NCI-H2227 (cell line): ENCODE measurements around the gene RAB44.
A peak's percentile ranks its signal among the peaks of the same experiment; 100 is the strongest.

ENCODE experiments used
- DNase-seq: peaks from one replicate; lab custom pipeline; 2025; ENCODE audit not compliant: unreplicated experiment; lab: John Stamatoyannopoulos, UW

RAB44 gene

GRCh38 chr6:36769183-36769675 lies 71.6 kb downstream of the RAB44 start:
- no peak for DNase-seq

GRCh38 chr6:36769676-36770499 lies 72.3 kb downstream of the RAB44 start:
- DNase-seq, result no peak

- DNase-seq, result no peak
Measured at GRCh38 chr6:36771145-36771544, 73.5 kb downstream of the RAB44 start.

- DNase-seq, result no peak
Measured at GRCh38 chr6:36772397-36772796, 74.8 kb downstream of the RAB44 start.

GRCh38 chr6:36774331-36774730 lies 76.7 kb downstream of the RAB44 start:
- no peak for DNase-seq

- DNase-seq, result no peak
Measured at GRCh38 chr6:36776167-36776566, 78.5 kb downstream of the RAB44 start.

- peak; percentile 81 for DNase-seq
Measured at GRCh38 chr6:36777801-36778200, 80.2 kb downstream of the RAB44 start.

- DNase-seq, result no peak
Measured at GRCh38 chr6:36779227-36779626, 81.6 kb downstream of the RAB44 start.

- no peak for DNase-seq
Measured at GRCh38 chr6:36780442-36781177, 83.0 kb downstream of the RAB44 start.

GRCh38 chr6:36781669-36782068 lies 84.0 kb downstream of the RAB44 start:
- no peak for DNase-seq
